Astrocyte (in vitro differentiated cells and primary cell): ENCODE measurements around the gene WNT9A.

Source experiments
- EZH2 ChIP-seq: IDR thresholded peaks from 2 replicates; pipeline ENCODE4 v1.6.1; 2012; ENCODE audit warnings: mild to moderate bottlenecking, low read length, inconsistent platforms; ENCODE audit not compliant: insufficient read depth
- TF ChIP-seq, protein P1 (sequence below): IDR thresholded peaks from 2 replicates; pipeline ENCODE4 v1.5.1; 2011; ENCODE audit warnings: low read depth, mild to moderate bottlenecking, inconsistent platforms, low read length, moderate library complexity; ENCODE audit not compliant: insufficient read depth

DNA sequence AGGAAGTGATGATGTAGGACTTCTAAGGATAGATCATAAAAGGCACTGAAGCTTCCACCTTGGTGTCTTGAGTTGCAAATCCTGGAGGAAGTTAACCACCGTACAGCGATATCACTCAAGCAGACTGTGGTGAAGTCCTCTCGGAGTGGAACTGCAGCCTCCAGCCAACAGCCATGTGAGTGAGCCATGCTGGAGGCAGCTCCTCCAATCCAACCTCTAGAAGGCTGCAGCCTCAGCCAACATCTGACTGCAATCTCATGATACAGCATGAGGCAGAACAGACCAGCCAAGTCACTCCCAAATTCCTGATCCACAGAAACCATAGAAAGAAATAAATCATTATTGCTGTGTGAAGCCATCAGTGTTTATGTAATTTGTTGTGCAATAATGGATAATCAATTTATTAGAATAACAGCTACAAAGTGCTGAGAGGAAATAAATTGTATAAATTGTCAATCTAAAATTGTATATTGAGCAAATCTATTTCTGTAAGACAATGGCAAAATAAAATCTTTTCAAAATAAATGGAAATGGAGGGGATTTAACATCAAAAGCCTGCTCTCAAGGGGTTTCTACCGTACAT, 67.3 kb downstream of the WNT9A start:
- TF ChIP-seq, protein P1, sequence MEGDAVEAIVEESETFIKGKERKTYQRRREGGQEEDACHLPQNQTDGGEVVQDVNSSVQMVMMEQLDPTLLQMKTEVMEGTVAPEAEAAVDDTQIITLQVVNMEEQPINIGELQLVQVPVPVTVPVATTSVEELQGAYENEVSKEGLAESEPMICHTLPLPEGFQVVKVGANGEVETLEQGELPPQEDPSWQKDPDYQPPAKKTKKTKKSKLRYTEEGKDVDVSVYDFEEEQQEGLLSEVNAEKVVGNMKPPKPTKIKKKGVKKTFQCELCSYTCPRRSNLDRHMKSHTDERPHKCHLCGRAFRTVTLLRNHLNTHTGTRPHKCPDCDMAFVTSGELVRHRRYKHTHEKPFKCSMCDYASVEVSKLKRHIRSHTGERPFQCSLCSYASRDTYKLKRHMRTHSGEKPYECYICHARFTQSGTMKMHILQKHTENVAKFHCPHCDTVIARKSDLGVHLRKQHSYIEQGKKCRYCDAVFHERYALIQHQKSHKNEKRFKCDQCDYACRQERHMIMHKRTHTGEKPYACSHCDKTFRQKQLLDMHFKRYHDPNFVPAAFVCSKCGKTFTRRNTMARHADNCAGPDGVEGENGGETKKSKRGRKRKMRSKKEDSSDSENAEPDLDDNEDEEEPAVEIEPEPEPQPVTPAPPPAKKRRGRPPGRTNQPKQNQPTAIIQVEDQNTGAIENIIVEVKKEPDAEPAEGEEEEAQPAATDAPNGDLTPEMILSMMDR, result no peak
- no peak for TF ChIP-seq EZH2
